Spleen (tissue), 11 donors: ENCODE data around the gene RNPC3. TPM values are rescaled to one million over a fixed set of nuclear protein-coding genes. Genes with fewer than 3 reads are reported as not detected.

ENCODE experiments used
- DNase-seq: peaks from one replicate; pipeline ENCODE4 v3.0.0-alpha.2; 2020
- H3K27ac ChIP-seq, 8 donors: fragments of 200-600 bp; sonication (generic) in 7 of 8; 1 replicate in 4 of 8; 2 replicates in 4 of 8; pipeline versions ENCODE4 v1.5.0 to v1.8.0; 2016 to 2021; ENCODE audit warnings: inconsistent platforms in 4 of 8, mild to moderate bottlenecking in 4 of 8, moderate library complexity in 1 of 8
- H3K27me3 ChIP-seq, 7 donors: fragments of 200-600 bp; sonication (generic) in 6 of 7; replicated peaks in 1 of 7; 1 replicate in 4 of 7; 2 replicates in 3 of 7; pipeline versions ENCODE4 v1.5.0 to v1.8.0; 2016 to 2021; ENCODE audit warnings: inconsistent platforms in 3 of 7, mild to moderate bottlenecking in 1 of 7
- H3K36me3 ChIP-seq, 6 donors: fragments of 200-600 bp; sonication (generic) in 5 of 6; 1 replicate in 4 of 6; 2 replicates in 2 of 6; pipeline versions ENCODE4 v1.5.0 to v1.8.0; 2016 to 2021; ENCODE audit warnings: inconsistent platforms in 2 of 6
- H3K4me1 ChIP-seq, 6 donors: fragments of 200-600 bp; sonication (generic) in 5 of 6; 1 replicate in 3 of 6; 2 replicates in 3 of 6; pipeline versions ENCODE4 v1.5.0 to v1.8.0; 2016 to 2021; ENCODE audit warnings: inconsistent platforms in 3 of 6
- H3K4me3 ChIP-seq, 8 donors: fragments of 200-600 bp; sonication (generic) in 7 of 8; 1 replicate in 4 of 8; 2 replicates in 4 of 8; pipeline versions ENCODE4 v1.5.0 to v1.8.0; 2016 to 2021; ENCODE audit warnings: inconsistent platforms in 4 of 8, mild to moderate bottlenecking in 4 of 8, moderate library complexity in 2 of 8
- H3K9me3 ChIP-seq, 8 donors: fragments of 200-600 bp; sonication (generic) in 7 of 8; 1 replicate in 4 of 8; 2 replicates in 4 of 8; pipeline versions ENCODE4 v1.5.0 to v1.8.0; 2016 to 2021; ENCODE audit warnings: inconsistent platforms in 4 of 8
- CTCF ChIP-seq, 11 experiments: fragments of 200-600 bp in 7 of 11; fragments of 450-650 bp in 4 of 11; sonication (generic) in 4 of 11; IDR thresholded peaks in 8 of 11; conservative IDR thresholded peaks in 3 of 11; 1 replicate in 7 of 11; 2 replicates in 4 of 11; pipeline versions ENCODE4 v1.4.0 to v1.8.0; 2016 to 2021; ENCODE audit warnings: antibody characterized with exemption in 11 of 11, inconsistent platforms in 4 of 11, mild to moderate bottlenecking in 1 of 11
- POLR2A ChIP-seq, 3 donors: fragments of 450-650 bp; IDR thresholded peaks; one replicate each; pipeline ENCODE4 v1.5.1; 2017; ENCODE audit warnings: antibody characterized with exemption in 3 of 3, mild to moderate bottlenecking in 1 of 3
- POLR2AphosphoS5 ChIP-seq, 3 donors: sonication (generic); formaldehyde crosslinking; IDR thresholded peaks; one replicate each; pipeline ENCODE4 v1.5.1; 2017; ENCODE audit warnings: antibody characterized with exemption in 3 of 3
- WGBS, 5 donors: extraction: QIAGEN DNeasy Blood & Tissue Kit in 3 of 5; methylation state at CpG; one replicate each; pipeline versions ENCODE4 v1.1.5 to v1.1.7; 2013 to 2018; 5-methylcytosine and 5-hydroxymethylcytosine counted together
- intact Hi-C: fragments of 100-400 bp; cut with DNase I; formaldehyde crosslinking; loops from one replicate; pipeline ENCODE4 v1.15.0; 2023; ENCODE audit warnings: low total_unique reads
- polyA plus RNA-seq, 3 donors: library from polyadenylated mRNA; stranded (reverse); fragments of 200-250 nt; gene quantifications; one replicate each; pipeline ENCODE4 v1.2.1, GENCODE V29; 2013
- total RNA-seq, 7 donors: library from RNA; depleted of rRNA in 3 of 7; stranded (reverse); fragments of >200 nt in 3 of 7; fragmentation: NEBNext Ultra II Directional in 4 of 7; extraction: Animal tissue kit (Norgen Biotek cat#: 25700) in 4 of 7; gene quantifications; one replicate each; pipeline versions ENCODE4 v1.1.0 to v1.2.1, GENCODE V29; 2016 to 2021
- donor health status: healthy with polysubstance abuse.
- donor health status: DM: no; HTN: no; CAD: no; lungs with moderate emphysema.
- donor health status: DM: no; HTN: no; CAD: no.
- donor health status: Bipolar disorder and iron deficiency.
- donor health status: healthy.
- donor health status: DM: no; HTN: no; CAD: no.
- donor health status: DM: yes; HTN: yes; CAD: no.

The RNPC3 gene
- total and polyA plus RNA-seq, 10 donors: 9.7 to 60.6 (median 41.1) TPM

GRCh38 chr1:103517380-103518047 lies 8.0 kb upstream of the RNPC3 start:
- Histone ChIP-seq H3K4me3 (no peak overlapping the region), H3K36me3 (no peaks in the 10 kb centered on the region), H3K4me1 (peaks cover 0 to 6% (median 2%) of the 10 kb centered on the region in 6 donors), H3K27me3 (no peaks in the 10 kb centered on the region), H3K9me3 (no peaks in the 10 kb centered on the region), H3K27ac (no peak overlapping the region)
- 63 to 77% (median 72%) methylated on average over 2 of the region's 2 CpGs for WGBS, 5 donors
- intact Hi-C loops: loop anchor here (10.0 kb wide), 1 partner anchor 1993 kb away; no protein-coding TSS in a partner anchor
- DNase-seq: no peak
- TF ChIP-seq POLR2AphosphoS5 (IDR thresholded peaks at IDR 0.05): no peak
- TF ChIP-seq POLR2A (IDR thresholded peaks at IDR 0.05): no peak
- no peak for TF ChIP-seq CTCF (IDR thresholded peaks at IDR 0.05 in 8 of 11, conservative IDR thresholded peaks at IDR 0.05 in 3 of 11)

GRCh38 chr1:103520822-103521221 lies 4.7 kb upstream of the RNPC3 start:
- Histone ChIP-seq H3K36me3 (no peaks in the 10 kb centered on the region), H3K9me3 (no peaks in the 10 kb centered on the region), H3K4me1 (peaks cover 0 to 8% (median 3%) of the 10 kb centered on the region in 6 donors), H3K27me3 (no peaks in the 10 kb centered on the region), H3K4me3 (no peak overlapping the region), H3K27ac (no peak overlapping the region)
- no peak for TF ChIP-seq POLR2AphosphoS5 (IDR thresholded peaks at IDR 0.05)
- TF ChIP-seq POLR2A (IDR thresholded peaks at IDR 0.05): no peak
- no peak for TF ChIP-seq CTCF (IDR thresholded peaks at IDR 0.05 in 8 of 11, conservative IDR thresholded peaks at IDR 0.05 in 3 of 11)
- intact Hi-C loops: no loop called here
- DNase-seq: no peak

- Histone ChIP-seq H3K4me3 (no peak overlapping the region), H3K27ac (no peak overlapping the region), H3K9me3 (no peaks in the 10 kb centered on the region), H3K27me3 (no peaks in the 10 kb centered on the region), H3K4me1 (peaks cover 20 to 30% (median 23%) of the 10 kb centered on the region in 6 donors), H3K36me3 (peaks cover 0 to 7% (median 0%) of the 10 kb centered on the region in 6 donors)
- TF ChIP-seq POLR2A (IDR thresholded peaks at IDR 0.05): no peak
- no peak for TF ChIP-seq POLR2AphosphoS5 (IDR thresholded peaks at IDR 0.05)
- intact Hi-C loops: no loop called here
- no peak for DNase-seq
- WGBS, 5 donors: 93 to 97% (median 93%) methylated on average over 3 of the region's 3 CpGs
Observed at GRCh38 chr1:103523346-103523745, 2.2 kb upstream of the RNPC3 start.

- Histone ChIP-seq H3K27ac (peak overlapping the region in 4 of 8 donors; percentile 4 to 97 (median 78)), H3K27me3 (no peaks in the 10 kb centered on the region), H3K9me3 (no peaks in the 10 kb centered on the region), H3K4me3 (peak overlapping the region in 6 of 8 donors; percentile 25 to 96 (median 26)), H3K4me1 (peaks cover 24 to 48% (median 38%) of the 10 kb centered on the region in 6 donors), H3K36me3 (peaks cover 0 to 23% (median 6%) of the 10 kb centered on the region in 6 donors)
- no peak for TF ChIP-seq CTCF (IDR thresholded peaks at IDR 0.05 in 8 of 11, conservative IDR thresholded peaks at IDR 0.05 in 3 of 11)
- DNase-seq: peak; percentile 72
- intact Hi-C loops: no loop called here
- 4 to 6% (median 5%) methylated on average over 11 to 33 of the region's 34 CpGs for WGBS, 5 donors
Observed at GRCh38 chr1:103525114-103525606, 339 bp upstream of the RNPC3 start.
